Esophagus (tissue), 2 donors: ENCODE results near the gene CNTNAP1. TPM values are rescaled to one million over a fixed set of nuclear protein-coding genes. Genes with fewer than 3 reads are reported as not detected.
A peak's percentile ranks its signal among the peaks of the same experiment; 100 is the strongest.
"Not testable (repeated sequence)": the region's sequence is repeated elsewhere in the genome, so short reads cannot be mapped to it uniquely, and the experiment has no call there.

Experiments
- H3K27ac ChIP-seq, 2 donors: one replicate each; pipeline ENCODE4 v1.5.1; 2013; ENCODE audit warnings: low read depth in 2 of 2, mild to moderate bottlenecking in 2 of 2, inconsistent platforms in 1 of 2, low read length in 1 of 2, moderate library complexity in 1 of 2
- H3K27me3 ChIP-seq, 2 donors: one replicate each; pipeline ENCODE4 v1.6.1; 2013; ENCODE audit warnings: low read length in 2 of 2, control low read depth in 1 of 2, mild to moderate bottlenecking in 1 of 2; ENCODE audit not compliant: insufficient read depth in 2 of 2, control insufficient read depth in 1 of 2
- H3K36me3 ChIP-seq, 2 donors: one replicate each; pipeline ENCODE4 v1.6.1; 2013; ENCODE audit warnings: low read length in 1 of 2; ENCODE audit not compliant: control insufficient read depth in 2 of 2, insufficient read depth in 2 of 2
- H3K4me1 ChIP-seq, 2 donors: one replicate each; pipeline ENCODE4 v1.6.1; 2013; ENCODE audit warnings: low read length in 1 of 2; ENCODE audit not compliant: control insufficient read depth in 2 of 2, insufficient read depth in 2 of 2
- H3K4me3 ChIP-seq, 2 donors: one replicate each; pipeline ENCODE4 v1.5.1; 2013; ENCODE audit warnings: low read length in 2 of 2, mild to moderate bottlenecking in 2 of 2, low read depth in 1 of 2, moderate library complexity in 1 of 2
- H3K9me3 ChIP-seq, 2 donors: one replicate each; pipeline ENCODE4 v1.6.1; 2013; ENCODE audit warnings: mild to moderate bottlenecking in 2 of 2, low read depth in 1 of 2, low read length in 1 of 2, moderate library complexity in 1 of 2; ENCODE audit not compliant: control insufficient read depth in 2 of 2, insufficient read depth in 1 of 2
- WGBS, 2 donors: extraction: QIAGEN DNeasy Blood & Tissue Kit; methylation state at CpG; one replicate each; pipeline ENCODE4 v1.1.7; 2013; 5-methylcytosine and 5-hydroxymethylcytosine counted together
- polyA plus RNA-seq, 2 donors: library from polyadenylated mRNA; stranded (reverse); fragments of 200-250 nt; gene quantifications; one replicate each; pipeline ENCODE4 v1.2.3, GENCODE V29; 2013
- donor health status: healthy with polysubstance abuse.
- donor health status: Bipolar disorder and iron deficiency.

Gene CNTNAP1
- polyA plus RNA-seq, 2 donors: 1.3 to 1.5 TPM

- Histone ChIP-seq H3K36me3 (peaks cover 24 to 44% of the 10 kb centered on the region in 2 donors), H3K4me1 (no peaks in the 10 kb centered on the region), H3K4me3 (no peak overlapping the region), H3K27me3 (no peaks in the 10 kb centered on the region), H3K9me3 (no peaks in the 10 kb centered on the region), H3K27ac (no peak overlapping the region)
- WGBS, 2 donors: 87 to 93% methylated on average over 2 of the region's 2 CpGs
Measured at GRCh38 chr17:42709561-42709960, 27.2 kb downstream of the CNTNAP1 start.

GRCh38 chr17:42720996-42721583 is 38.8 kb downstream of the CNTNAP1 start:
- H3K27me3 ChIP-seq: no peaks in the 10 kb centered on the region
- H3K4me1 ChIP-seq: no peaks in the 10 kb centered on the region
- peaks cover 14 to 17% of the 10 kb centered on the region in 2 donors for H3K36me3 ChIP-seq
- no peaks in the 10 kb centered on the region for H3K9me3 ChIP-seq
- no peak overlapping the region for H3K4me3 ChIP-seq
- H3K27ac ChIP-seq: no peak overlapping the region
- WGBS, 2 donors: 5 to 9% methylated on average over 2 of the region's 2 CpGs

GRCh38 chr17:42723636-42724035 is 41.3 kb downstream of the CNTNAP1 start:
- Histone ChIP-seq H3K27ac (no peak overlapping the region), H3K36me3 (peaks cover 4 to 5% of the 10 kb centered on the region in 2 donors), H3K27me3 (no peaks in the 10 kb centered on the region), H3K4me3 (no peak overlapping the region), H3K4me1 (no peaks in the 10 kb centered on the region), H3K9me3 (no peaks in the 10 kb centered on the region)
- 84 to 86% methylated on average over 3 of the region's 3 CpGs for WGBS, 2 donors

- WGBS, 2 donors: 97 to 98% methylated on average over 6 of the region's 6 CpGs
- no peak overlapping the region for H3K27ac ChIP-seq
- peaks cover 4 to 5% of the 10 kb centered on the region in 2 donors for H3K36me3 ChIP-seq
- no peaks in the 10 kb centered on the region for H3K4me1 ChIP-seq
- no peak overlapping the region for H3K4me3 ChIP-seq
- no peaks in the 10 kb centered on the region for H3K27me3 ChIP-seq
- H3K9me3 ChIP-seq: no peaks in the 10 kb centered on the region
Measured at GRCh38 chr17:42725143-42725542, 42.8 kb downstream of the CNTNAP1 start.

- Histone ChIP-seq H3K4me1 (no peaks in the 10 kb centered on the region), H3K27me3 (no peaks in the 10 kb centered on the region), H3K27ac (no peak overlapping the region), H3K9me3 (no peaks in the 10 kb centered on the region), H3K36me3 (peaks cover 0 to 2% of the 10 kb centered on the region in 2 donors), H3K4me3 (no peak overlapping the region)
- WGBS, 2 donors: 78 to 84% methylated on average over 1 of the region's 1 CpG
Measured at GRCh38 chr17:42740699-42741098, 58.4 kb downstream of the CNTNAP1 start.

GRCh38 chr17:42742916-42743315 is 60.6 kb downstream of the CNTNAP1 start:
- H3K4me3 ChIP-seq, H3K4me1 ChIP-seq, H3K27me3 ChIP-seq, H3K27ac ChIP-seq, H3K9me3 ChIP-seq, H3K36me3 ChIP-seq: not testable (repeated sequence)
- 92 to 94% methylated on average over 11 of the region's 11 CpGs for WGBS, 2 donors

GRCh38 chr17:42743595-42744282 is 61.4 kb downstream of the CNTNAP1 start:
- H3K9me3 ChIP-seq: no peaks in the 10 kb centered on the region
- no peaks in the 10 kb centered on the region for H3K36me3 ChIP-seq
- no peaks in the 10 kb centered on the region for H3K27me3 ChIP-seq
- peak overlapping the region; percentile 73 to 97 for H3K27ac ChIP-seq
- H3K4me3 ChIP-seq: peak overlapping the region; percentile 76
- WGBS, 2 donors: 48 to 51% methylated on average over 10 of the region's 10 CpGs
- H3K4me1 ChIP-seq: no peaks in the 10 kb centered on the region

GRCh38 chr17:42744283-42744805 is 62.0 kb downstream of the CNTNAP1 start:
- no peaks in the 10 kb centered on the region for H3K36me3 ChIP-seq
- no peaks in the 10 kb centered on the region for H3K27me3 ChIP-seq
- peak overlapping the region; percentile 76 for H3K4me3 ChIP-seq
- WGBS, 2 donors: 1% methylated on average over 32 of the region's 32 CpGs
- peak overlapping the region; percentile 73 to 97 for H3K27ac ChIP-seq
- H3K9me3 ChIP-seq: no peaks in the 10 kb centered on the region
- H3K4me1 ChIP-seq: no peaks in the 10 kb centered on the region

- Histone ChIP-seq H3K27ac (peak within 1 kb of the TSS; percentile 76 to 97), H3K4me3 (peak within 1 kb of the TSS; percentile 76), H3K9me3 (no peaks in the 10 kb centered on the region), H3K36me3 (no peaks in the 10 kb centered on the region), H3K4me1 (no peaks in the 10 kb centered on the region), H3K27me3 (no peaks in the 10 kb centered on the region)
- WGBS, 2 donors: 4 to 6% methylated on average over 47 to 50 of the region's 50 CpGs
Measured at GRCh38 chr17:42744806-42745617, 62.7 kb downstream of the CNTNAP1 start, which contains the start of gene EZH1. Gene EZH1 (minus strand): TSS chr17:42745040. CDS start chr17:42728941, 16,099 bp downstream.
